IMR-90 (cell line): ENCODE results near the gene PCSK6. TPM values are rescaled to one million over a fixed set of nuclear protein-coding genes. Genes with fewer than 3 reads are reported as not detected.
"Not testable (repeated sequence)": the region's sequence is repeated elsewhere in the genome, so short reads cannot be mapped to it uniquely, and the experiment has no call there.

Experiments used
- ATAC-seq: fragments of 200-7000 bp; cut with Tn5 transposase; 2 replicates; pipeline ENCODE4 v1.9.1; 2020; ENCODE audit warnings: low read depth, mild to moderate bottlenecking, moderate library complexity
- BruUV-seq: library from RNA; stranded (reverse); fragments of 400-500 nt; replicated peaks from 2 replicates; lab custom pipeline; 2021; lab: Mats Ljungman, UMichigan
- CTCF ChIA-PET: fragments of 300-600 bp; formaldehyde crosslinking; extraction: SDS; loops from one replicate; lab custom pipeline; 2021; ENCODE audit warnings: antibody characterized with exemption; lab: Yijun Ruan, JAX
- POLR2A ChIA-PET: fragments of 300-600 bp; sonication (Branson Sonifier 250); formaldehyde crosslinking; loops from one replicate; lab custom pipeline; 2022; ENCODE audit warnings: antibody characterized with exemption; ENCODE audit not compliant: unreplicated experiment; lab: Charles Lee
- DNase-seq: peaks from one replicate; pipeline ENCODE4 v3.0.0; 2013
- H2AFZ ChIP-seq: replicated peaks from 2 replicates; pipeline ENCODE3; 2013; ENCODE audit warnings: low read length, mild to moderate bottlenecking; ENCODE audit not compliant: poor library complexity
- H2AK5ac ChIP-seq: 2 replicates; pipeline ENCODE4 v1.6.1; 2013; ENCODE audit warnings: low read depth, low read length, inconsistent platforms
- H2AK9ac ChIP-seq: replicated peaks from 2 replicates; pipeline ENCODE3; 2013; ENCODE audit warnings: mild to moderate bottlenecking, low read depth, low read length, moderate library complexity; ENCODE audit not compliant: poor library complexity
- H2BK120ac ChIP-seq: 2 replicates; pipeline ENCODE4 v1.6.1; 2013; ENCODE audit warnings: low read depth, low read length, inconsistent platforms
- H2BK15ac ChIP-seq: 3 replicates; pipeline ENCODE4 v1.6.1; 2013; ENCODE audit warnings: low read depth, low read length, inconsistent platforms
- H2BK20ac ChIP-seq: 2 replicates; pipeline ENCODE4 v1.6.1; 2013; ENCODE audit warnings: low read depth, mild to moderate bottlenecking, inconsistent platforms, low read length, moderate library complexity
- H2BK5ac ChIP-seq: 2 replicates; pipeline ENCODE4 v1.6.1; 2013; ENCODE audit warnings: mild to moderate bottlenecking, low read depth, low read length, inconsistent platforms; ENCODE audit not compliant: poor library complexity, severe bottlenecking
- H3K14ac ChIP-seq: replicated peaks from 2 replicates; pipeline ENCODE4 v1.6.1; 2013; ENCODE audit warnings: low read depth, low read length, inconsistent platforms
- H3K18ac ChIP-seq: 2 replicates; pipeline ENCODE4 v1.6.1; 2013; ENCODE audit warnings: low read depth, low read length, control low read depth
- H3K23ac ChIP-seq: 2 replicates; pipeline ENCODE4 v1.6.1; 2013; ENCODE audit warnings: low read depth, low read length, inconsistent platforms
- H3K27ac ChIP-seq: 2 replicates; pipeline ENCODE4 v1.5.1; 2013; ENCODE audit warnings: mild to moderate bottlenecking, control low read depth, low read length; ENCODE audit not compliant: insufficient read depth
- H3K27me3 ChIP-seq: 2 replicates; pipeline ENCODE4 v1.6.1; 2013; ENCODE audit warnings: low read length; ENCODE audit not compliant: control insufficient read depth, insufficient read depth
- H3K36me3 ChIP-seq: 2 replicates; pipeline ENCODE4 v1.6.1; 2013; ENCODE audit warnings: low read length, mixed read lengths; ENCODE audit not compliant: control insufficient read depth, insufficient read depth
- H3K4ac ChIP-seq: 2 replicates; pipeline ENCODE4 v1.6.1; 2013; ENCODE audit warnings: low read depth, low read length, inconsistent platforms
- H3K4me1 ChIP-seq: 2 replicates; pipeline ENCODE4 v1.6.1; 2013; ENCODE audit warnings: low read length, mixed read lengths; ENCODE audit not compliant: control insufficient read depth, insufficient read depth
- H3K4me2 ChIP-seq: 2 replicates; pipeline ENCODE4 v1.6.1; 2013; ENCODE audit warnings: low read depth, mild to moderate bottlenecking, control low read depth, low read length, moderate library complexity
- H3K4me3 ChIP-seq: 2 replicates; pipeline ENCODE4 v1.5.1; 2013; ENCODE audit warnings: low read depth, mild to moderate bottlenecking, control low read depth, low read length, moderate library complexity; ENCODE audit not compliant: insufficient read depth
- H3K56ac ChIP-seq: 2 replicates; pipeline ENCODE4 v1.6.1; 2013; ENCODE audit warnings: low read length, inconsistent platforms; ENCODE audit not compliant: insufficient read depth; ENCODE audit errors: extremely low read depth
- H3K79me1 ChIP-seq, 2 experiments: 2 replicates each; pipeline ENCODE4 v1.6.1; 2013; ENCODE audit warnings: low read length in 2 of 2, inconsistent platforms in 1 of 2, low read depth in 1 of 2
- H3K9ac ChIP-seq: 2 replicates; pipeline ENCODE4 v1.6.1; 2013; ENCODE audit warnings: low read depth, low read length, control low read depth
- H3K9me1 ChIP-seq: 2 replicates; pipeline ENCODE4 v1.6.1; 2013; ENCODE audit warnings: low read length, inconsistent platforms; ENCODE audit not compliant: insufficient read depth
- H3K9me3 ChIP-seq: 2 replicates; pipeline ENCODE4 v1.6.1; 2013; ENCODE audit warnings: low read length; ENCODE audit not compliant: control insufficient read depth, insufficient read depth
- H4K20me1 ChIP-seq: 2 replicates; pipeline ENCODE4 v1.6.1; 2013; ENCODE audit warnings: low read length, inconsistent platforms; ENCODE audit not compliant: insufficient read depth
- H4K5ac ChIP-seq: 2 replicates; pipeline ENCODE4 v1.6.1; 2013; ENCODE audit warnings: mild to moderate bottlenecking, low read depth, low read length, control low read depth
- H4K8ac ChIP-seq, 2 experiments: 2 replicates each; pipeline ENCODE4 v1.6.1; 2013; ENCODE audit warnings: low read depth in 2 of 2, low read length in 2 of 2, control low read depth in 1 of 2, inconsistent platforms in 1 of 2
- H4K91ac ChIP-seq: 2 replicates; pipeline ENCODE4 v1.6.1; 2013; ENCODE audit warnings: low read depth, low read length, inconsistent platforms; ENCODE audit not compliant: insufficient read depth
- CEBPB ChIP-seq: IDR thresholded peaks from 2 replicates; pipeline ENCODE4 v1.6.1; 2012; ENCODE audit warnings: low read depth, low read length, improper control_type of control experiment
- CHD1 ChIP-seq: IDR thresholded peaks from 2 replicates; pipeline ENCODE4 v1.6.1; 2012; ENCODE audit warnings: low read depth, low read length, improper control_type of control experiment
- RCOR1 ChIP-seq: IDR thresholded peaks from 2 replicates; pipeline ENCODE4 v1.6.1; 2012; ENCODE audit warnings: mild to moderate bottlenecking, low read length, improper control_type of control experiment; ENCODE audit not compliant: insufficient replicate concordance
- WGBS, 2 experiments: methylation state at CpG; one replicate each; pipeline versions ENCODE4 v1.1.5 to v1.1.7; 2013; ENCODE audit warnings: missing lambda C conversion rate in 2 of 2; ENCODE audit not compliant: insufficient read length in 1 of 2; ENCODE audit errors: extremely low coverage in 2 of 2; 5-methylcytosine and 5-hydroxymethylcytosine counted together
- dilution Hi-C: fragments of 300-500 bp; cut with HindIII; formaldehyde crosslinking; loops from one replicate; pipeline ENCODE4 v1.14.3; 2018; ENCODE audit warnings: low sequenced_read_pairs; ENCODE audit not compliant: unreplicated experiment
- in situ Hi-C: fragments of 300-500 bp; cut with MboI; formaldehyde crosslinking; loops from 3 replicates; pipeline ENCODE4 v1.14.3; 2019; ENCODE audit warnings: low sequenced_read_pairs, inconsistent platforms, mixed read lengths
- intact Hi-C: fragments of 100-400 bp; cut with micrococcal nuclease; formaldehyde crosslinking; loops from 2 replicates; pipeline ENCODE4 v1.10.0; 2022
- polyA plus RNA-seq, 3 experiments: library from polyadenylated mRNA; depleted of rRNA; stranded (reverse); fragments of >200 nt; gene quantifications; 2 replicates each; pipeline ENCODE4 v1.2.3, GENCODE V29; 2012; ENCODE audit warnings: low replicate concordance in 1 of 3
- total RNA-seq: library from RNA; depleted of rRNA; stranded (reverse); fragments of >200 nt; gene quantifications from 2 replicates; pipeline ENCODE4 v1.2.3, GENCODE V29; 2012
- TF ChIP-seq, protein P1 (sequence below): fragments of 150-350 bp; IDR thresholded peaks from 2 replicates; pipeline ENCODE4 v1.6.1; 2017; ENCODE audit warnings: mild to moderate bottlenecking, antibody characterized with exemption, low read length, low read depth

The PCSK6 gene
- total and polyA plus RNA-seq, 2 of the 4 experiments (the other 2 are of a cell fraction) = not detected

DNA sequence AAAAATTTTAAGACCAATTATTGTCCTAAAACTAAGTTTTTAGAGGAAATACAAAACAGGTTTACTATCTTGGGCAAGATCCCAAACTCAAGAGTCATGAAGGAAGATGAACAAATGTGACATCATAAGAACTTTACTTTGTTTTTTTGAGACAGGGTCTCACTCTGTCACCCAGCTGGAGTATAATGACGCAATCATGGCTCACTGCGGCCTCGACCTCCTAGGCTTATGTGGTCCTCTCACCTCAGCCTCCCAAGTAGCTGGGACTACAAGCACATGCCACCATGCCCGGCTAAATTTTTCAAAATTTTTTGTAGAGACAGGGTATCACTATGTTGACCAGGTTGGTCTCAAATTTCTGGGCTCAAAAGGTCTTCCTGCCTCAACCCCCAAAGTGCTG lies 69.3 kb downstream of the PCSK6 start:
- H3K36me3 ChIP-seq = no peaks in the 10 kb centered on the region
- H3K14ac ChIP-seq = no peak overlapping the region
- H3K9me1 ChIP-seq = no peaks in the 10 kb centered on the region
- H2BK20ac ChIP-seq = no peak overlapping the region
- BruUV-seq = no TSS peak
- H3K9ac ChIP-seq = no peak overlapping the region
- no peaks in the 10 kb centered on the region for H3K9me3 ChIP-seq
- ATAC-seq (no peak), DNase-seq (no peak)
- in situ Hi-C loops = no loop called here
- H4K8ac ChIP-seq = no peak overlapping the region
- no peak overlapping the region for H3K4ac ChIP-seq
- H4K91ac ChIP-seq = no peak overlapping the region
- no peak overlapping the region for H3K4me2 ChIP-seq
- no peak overlapping the region for H3K18ac ChIP-seq
- H2BK15ac ChIP-seq = no peak overlapping the region
- H4K5ac ChIP-seq = no peak overlapping the region
- H3K23ac ChIP-seq = no peak overlapping the region
- no peak overlapping the region for H2BK5ac ChIP-seq
- peaks cover 2% of the 10 kb centered on the region; the same call in 1 of the 2 replicates for H3K27me3 ChIP-seq
- H2AK9ac ChIP-seq = no peak overlapping the region
- no CpG with 5 or more reads among the region's 4 CpGs for WGBS, 2 experiments
- ChIA-PET CTCF (no interaction called here), POLR2A (no interaction called here)
- no peaks in the 10 kb centered on the region for H3K79me1 ChIP-seq
- H2AK5ac ChIP-seq = no peak overlapping the region
- H3K4me3 ChIP-seq = no peak overlapping the region
- no peaks in the 10 kb centered on the region for H4K20me1 ChIP-seq
- H3K4me1 ChIP-seq = no peaks in the 10 kb centered on the region
- no peak overlapping the region for H2BK120ac ChIP-seq
- H2AFZ ChIP-seq = no peak overlapping the region
- TF ChIP-seq, protein P1, sequence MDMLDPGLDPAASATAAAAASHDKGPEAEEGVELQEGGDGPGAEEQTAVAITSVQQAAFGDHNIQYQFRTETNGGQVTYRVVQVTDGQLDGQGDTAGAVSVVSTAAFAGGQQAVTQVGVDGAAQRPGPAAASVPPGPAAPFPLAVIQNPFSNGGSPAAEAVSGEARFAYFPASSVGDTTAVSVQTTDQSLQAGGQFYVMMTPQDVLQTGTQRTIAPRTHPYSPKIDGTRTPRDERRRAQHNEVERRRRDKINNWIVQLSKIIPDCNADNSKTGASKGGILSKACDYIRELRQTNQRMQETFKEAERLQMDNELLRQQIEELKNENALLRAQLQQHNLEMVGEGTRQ = no peak
- TF ChIP-seq CHD1 (no peak), CEBPB (0 out of 2 replicates have a peak, but pooled peaks have one; percentile 38), RCOR1 (no peak)
- H3K27ac ChIP-seq = no peak overlapping the region
- dilution Hi-C loops = no loop called here
- intact Hi-C loops = no loop called here
- H3K56ac ChIP-seq = no peak overlapping the region

DNA sequence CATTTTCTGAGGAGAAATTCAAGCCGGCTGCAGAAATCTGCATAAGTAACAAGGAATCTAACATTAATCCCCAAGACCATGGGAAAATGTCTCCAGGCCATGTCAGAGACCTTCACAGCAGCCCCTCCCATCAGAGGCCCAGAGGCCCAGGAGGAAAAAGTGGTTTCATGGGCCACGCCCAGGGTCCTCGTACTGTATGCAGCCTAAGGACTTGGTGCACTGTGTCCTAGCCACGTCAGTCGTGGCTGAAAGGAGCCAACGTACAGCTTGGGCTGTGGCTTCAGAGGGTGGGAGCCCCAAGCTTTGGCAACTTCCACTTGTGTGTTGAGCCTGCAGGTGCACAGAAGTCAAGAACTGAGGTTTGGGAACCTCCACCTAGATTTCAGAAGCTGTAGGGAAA lies 73.0 kb downstream of the PCSK6 start:
- H3K36me3 ChIP-seq, H3K4me1 ChIP-seq, H2BK15ac ChIP-seq, H3K4ac ChIP-seq, DNase-seq, H3K9me1 ChIP-seq, H3K9ac ChIP-seq, H2BK5ac ChIP-seq, H4K8ac ChIP-seq, H3K14ac ChIP-seq, H3K27ac ChIP-seq, H3K9me3 ChIP-seq, H3K79me1 ChIP-seq, H2AFZ ChIP-seq, H3K27me3 ChIP-seq, H3K23ac ChIP-seq, intact Hi-C loops, in situ Hi-C loops, H3K56ac ChIP-seq, H4K91ac ChIP-seq, CTCF ChIA-PET, H2AK9ac ChIP-seq, ATAC-seq, H4K5ac ChIP-seq, H3K4me2 ChIP-seq, BruUV-seq, H2BK120ac ChIP-seq, H3K4me3 ChIP-seq, dilution Hi-C loops, H2BK20ac ChIP-seq, H3K18ac ChIP-seq, POLR2A ChIA-PET, H2AK5ac ChIP-seq, H4K20me1 ChIP-seq: not testable (repeated sequence)
- 41% methylated on average over 4 of the region's 6 CpGs; no CpG with 5 or more reads in 1 of the 2 experiments for WGBS, 2 experiments
